K562 (cell line): Measurements from ENCODE around the gene RDH5. TPM values are rescaled to one million over a fixed set of nuclear protein-coding genes. Genes with fewer than 3 reads are reported as not detected.

Experiments
- ATAC-seq: fragments of 200-7000 bp; cut with Tn5 transposase; 3 replicates; pipeline ENCODE4 v1.9.1; 2020; ENCODE audit warnings: moderate library complexity
- BruUV-seq: library from RNA; stranded (reverse); fragments of 400-500 nt; replicated peaks from 2 replicates; lab custom pipeline; 2021; lab: Mats Ljungman, UMichigan
- CTCF ChIA-PET: fragments of 300-600 bp; formaldehyde crosslinking; extraction: SDS; loops from one replicate; lab custom pipeline; 2021; ENCODE audit warnings: low intra/inter-chr PET ratio; lab: Yijun Ruan, JAX
- POLR2A ChIA-PET: fragments of 300-600, 350-650 bp; sonication (Branson Sonifier 250); formaldehyde crosslinking; extraction: SDS; loops from one replicate; lab custom pipeline; 2021; ENCODE audit warnings: antibody characterized with exemption, inconsistent platforms; lab: Yijun Ruan, JAX
- DNase-seq, 4 experiments: peaks; one replicate each; pipeline versions ENCODE4 v3.0.0 to v3.0.0-alpha.2; 2011 to 2018; ENCODE audit warnings: low spot score in 3 of 4, mixed read lengths in 3 of 4; ENCODE audit errors: extremely low read depth in 1 of 4
- FAIRE-seq: peaks from 2 replicates; lab custom pipeline; 2011; peaks lifted over from hg19 to GRCh38; lab: Jason Lieb, UNC
- H2AFZ ChIP-seq: 2 replicates; pipeline ENCODE4 v1.6.0; 2011; ENCODE audit warnings: low read depth, low read length, control low read depth, inconsistent platforms
- H3K27ac ChIP-seq: fragments of 200-600 bp; 3 replicates; pipeline ENCODE4 v1.8.0; 2011; ENCODE audit warnings: low read depth, mild to moderate bottlenecking, control low read depth, inconsistent platforms, low read length, moderate library complexity, mixed read lengths; ENCODE audit errors: extremely low read depth
- H3K27me3 ChIP-seq, 2 experiments: fragments of 300-600 bp in 1 of 2; 2 replicates in 1 of 2; 3 replicates in 1 of 2; pipeline versions ENCODE4 v1.6.0 to v1.8.0; 2011; ENCODE audit warnings: inconsistent platforms in 2 of 2, low read length in 2 of 2, mild to moderate bottlenecking in 1 of 2, mixed read lengths in 1 of 2, moderate library complexity in 1 of 2; ENCODE audit not compliant: control insufficient read depth in 2 of 2, insufficient read depth in 2 of 2
- H3K36me3 ChIP-seq: fragments of 300-600 bp; 3 replicates; pipeline ENCODE4 v1.8.0; 2011; ENCODE audit warnings: mild to moderate bottlenecking, low read length, inconsistent platforms; ENCODE audit not compliant: control insufficient read depth, insufficient read depth
- H3K4me1 ChIP-seq, 2 experiments: fragments of 200-600 bp in 1 of 2; replicated peaks in 1 of 2; 2 replicates in 1 of 2; 3 replicates in 1 of 2; pipeline versions ENCODE4 v1.5.1 to v1.8.0; 2011; ENCODE audit warnings: inconsistent platforms in 2 of 2, low read length in 2 of 2, mild to moderate bottlenecking in 1 of 2, mixed read lengths in 1 of 2, moderate library complexity in 1 of 2; ENCODE audit not compliant: control insufficient read depth in 2 of 2, insufficient read depth in 2 of 2
- H3K4me2 ChIP-seq: 2 replicates; pipeline ENCODE4 v1.6.1; 2011; ENCODE audit warnings: low read length, control low read depth, inconsistent platforms, mixed read lengths; ENCODE audit not compliant: insufficient read depth
- H3K4me3 ChIP-seq: fragments of 200-600 bp; sonication (generic), shearing (Covaris generic); 2 replicates; pipeline ENCODE4 v1.5.1; 2016; ENCODE audit warnings: control low read depth, inconsistent platforms
- H3K79me2 ChIP-seq: fragments of 200-600 bp; 3 replicates; pipeline ENCODE4 v1.8.0; 2011; ENCODE audit warnings: low read length, inconsistent platforms; ENCODE audit not compliant: control insufficient read depth, insufficient read depth
- H3K9ac ChIP-seq, 2 experiments: 2 replicates each; pipeline versions ENCODE4 v1.6.0 to v1.6.1; 2011; ENCODE audit warnings: low read depth in 2 of 2, low read length in 2 of 2, control low read depth in 1 of 2, inconsistent platforms in 1 of 2, mild to moderate bottlenecking in 1 of 2, mixed read lengths in 1 of 2; ENCODE audit not compliant: insufficient read depth in 1 of 2
- H3K9me1 ChIP-seq: one replicate; pipeline ENCODE4 v1.6.0; 2011; ENCODE audit warnings: inconsistent platforms, mild to moderate bottlenecking, low read length, moderate library complexity; ENCODE audit not compliant: control insufficient read depth, insufficient read depth
- H3K9me3 ChIP-seq: replicated peaks from 2 replicates; pipeline ENCODE4 v1.5.1; 2011; ENCODE audit warnings: low read depth, low read length, inconsistent platforms; ENCODE audit not compliant: control insufficient read depth, insufficient read depth
- H4K20me1 ChIP-seq: replicated peaks from 2 replicates; pipeline ENCODE4 v1.6.1; 2011; ENCODE audit warnings: low read length, inconsistent platforms, mixed read lengths; ENCODE audit not compliant: control insufficient read depth, insufficient read depth
- ATF7 ChIP-seq: fragments of 450-650 bp; IDR thresholded peaks from 2 replicates; pipeline ENCODE4 v1.7.1; 2014; ENCODE audit warnings: mild to moderate bottlenecking, moderate library complexity
- BRF1 ChIP-seq: IDR thresholded peaks from 3 replicates; pipeline ENCODE4 v1.6.1; 2011; ENCODE audit warnings: borderline replicate concordance, mild to moderate bottlenecking; ENCODE audit not compliant: insufficient read length; ENCODE audit errors: extremely low read depth
- CBX8 ChIP-seq: fragments of 200-600 bp; sonication (generic); IDR thresholded peaks from 2 replicates; pipeline ENCODE4 v1.6.1; 2012; ENCODE audit warnings: borderline replicate concordance, mixed run types, low read depth, mild to moderate bottlenecking, moderate library complexity, mixed read lengths, low read length, control low read depth, inconsistent platforms; ENCODE audit not compliant: poor library complexity, severe bottlenecking; ENCODE audit errors: extremely low read depth
- DACH1 ChIP-seq: fragments of 450-650 bp; IDR thresholded peaks from 2 replicates; pipeline ENCODE4 v1.6.1; 2018; ENCODE audit not compliant: partially characterized antibody
- GATAD2A ChIP-seq: fragments of 450-650 bp; IDR thresholded peaks from 2 replicates; pipeline ENCODE4 v1.6.1; 2017
- MTA1 ChIP-seq: fragments of 450-650 bp; IDR thresholded peaks from 2 replicates; pipeline ENCODE4 v1.6.1; 2017; ENCODE audit warnings: borderline replicate concordance
- ZNF551 ChIP-seq: fragments of 250-450 bp; sonication (Bioruptor Pico); IDR thresholded peaks from 2 replicates; pipeline ENCODE4 v1.5.0; 2021; ENCODE audit warnings: mild to moderate bottlenecking, moderate library complexity
- WGBS: fragments of 100-300 bp; shearing (Covaris generic); methylation state at CpG from one replicate; pipeline ENCODE4 v1.1.6; 2016; ENCODE audit warnings: low coverage, mixed read lengths; ENCODE audit not compliant: insufficient coverage; ENCODE audit errors: missing lambda C conversion rate; 5-methylcytosine and 5-hydroxymethylcytosine counted together
- in situ Hi-C: fragments of 300-500 bp; cut with MboI; formaldehyde crosslinking; loops from 4 replicates; pipeline ENCODE4 v1.15.0; 2018; ENCODE audit warnings: inconsistent platforms, mixed read lengths
- intact Hi-C: fragments of 100-400 bp; cut with micrococcal nuclease; formaldehyde crosslinking; loops from 2 replicates; pipeline ENCODE4 v1.14.2; 2022
- polyA plus RNA-seq, 8 experiments: library from polyadenylated mRNA; depleted of rRNA in 4 of 8; stranded (reverse) in 5 of 8; unstranded in 3 of 8; fragments of >200 nt; fragmentation: Nextera tagmentation in 2 of 8; fragmentation: Illumina TruSeq in 1 of 8; extraction: Ambion mirVana in 2 of 8; extraction: Trizol in 1 of 8; gene quantifications; 2 replicates each; pipeline versions ENCODE4 v1.2.1 to v1.2.3, GENCODE V29; 2011 to 2014; ENCODE audit warnings: inconsistent platforms in 1 of 8, missing spikeins in 1 of 8
- total RNA-seq, 7 experiments: library from RNA; depleted of rRNA in 6 of 7; stranded (reverse); fragments of >200 nt in 6 of 7; fragmentation: Illumina TruSeq in 2 of 7; extraction: Trizol in 2 of 7; gene quantifications; 2 replicates each; pipeline versions ENCODE4 v1.2.1 to v1.2.3, GENCODE V29; 2011 to 2021; ENCODE audit warnings: low replicate concordance in 1 of 7
- TF ChIP-seq, protein P1 (sequence below): fragments of 450-650 bp; IDR thresholded peaks from 2 replicates; pipeline ENCODE4 v1.6.1; 2017; ENCODE audit warnings: antibody characterized with exemption
- TF ChIP-seq, protein P2 (sequence below): sonication (generic); formaldehyde crosslinking; IDR thresholded peaks from 2 replicates; pipeline ENCODE4 v1.8.1; 2023; ENCODE audit warnings: mild to moderate bottlenecking, missing genetic modification reagents
- TF ChIP-seq, protein P3 (sequence below): fragments of 200-800 bp; sonication (Bioruptor generic); IDR thresholded peaks from 2 replicates; pipeline ENCODE4 v1.6.1; 2017; ENCODE audit warnings: missing genetic modification characterization, missing compliant biosample characterization

Gene RDH5
- total and polyA plus RNA-seq, 9 of the 15 experiments (the other 6 are each of a cell fraction or from before 2014, with no cell fraction given), result 0.28 to 2.0 (median 1.1) TPM; not detected in 1

DNA sequence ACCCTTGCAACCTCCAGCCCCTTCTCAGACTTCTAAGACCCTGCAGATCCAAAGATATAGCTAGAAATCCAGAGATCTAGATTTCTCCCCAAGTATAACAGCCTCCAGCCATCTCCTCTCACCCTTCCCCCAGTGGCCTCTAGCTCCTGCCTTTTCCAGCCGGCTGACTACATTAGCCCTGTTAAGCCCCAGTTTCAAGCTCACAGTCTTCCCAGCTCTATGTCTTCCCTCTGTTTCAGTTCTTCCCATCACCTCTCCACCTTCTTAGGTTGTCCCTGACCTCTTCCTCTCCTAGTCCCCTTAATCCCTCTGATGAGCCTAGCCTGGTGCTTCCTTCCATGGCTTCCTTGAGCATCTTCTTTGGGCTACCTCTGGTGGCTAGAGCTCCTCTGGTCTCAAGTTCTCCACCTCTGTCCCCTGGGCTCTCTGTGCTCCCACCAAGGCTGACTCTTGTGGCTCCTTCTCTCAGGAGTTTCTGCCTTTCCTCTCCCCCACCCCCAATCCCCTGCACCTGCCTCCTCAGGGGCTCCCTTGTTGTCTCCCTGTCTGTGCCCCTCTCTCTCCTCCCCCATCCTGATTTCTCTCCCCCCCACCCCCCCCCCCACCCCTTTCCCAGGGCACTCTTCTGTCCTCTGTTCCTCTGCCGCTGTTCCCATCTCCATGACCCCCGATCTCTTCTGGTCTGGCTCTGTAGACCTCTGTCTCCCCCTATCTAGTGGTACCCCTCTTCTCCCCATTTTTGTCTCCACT is 21.9 kb downstream of the RDH5 start (continued):
- TF ChIP-seq, protein P1, sequence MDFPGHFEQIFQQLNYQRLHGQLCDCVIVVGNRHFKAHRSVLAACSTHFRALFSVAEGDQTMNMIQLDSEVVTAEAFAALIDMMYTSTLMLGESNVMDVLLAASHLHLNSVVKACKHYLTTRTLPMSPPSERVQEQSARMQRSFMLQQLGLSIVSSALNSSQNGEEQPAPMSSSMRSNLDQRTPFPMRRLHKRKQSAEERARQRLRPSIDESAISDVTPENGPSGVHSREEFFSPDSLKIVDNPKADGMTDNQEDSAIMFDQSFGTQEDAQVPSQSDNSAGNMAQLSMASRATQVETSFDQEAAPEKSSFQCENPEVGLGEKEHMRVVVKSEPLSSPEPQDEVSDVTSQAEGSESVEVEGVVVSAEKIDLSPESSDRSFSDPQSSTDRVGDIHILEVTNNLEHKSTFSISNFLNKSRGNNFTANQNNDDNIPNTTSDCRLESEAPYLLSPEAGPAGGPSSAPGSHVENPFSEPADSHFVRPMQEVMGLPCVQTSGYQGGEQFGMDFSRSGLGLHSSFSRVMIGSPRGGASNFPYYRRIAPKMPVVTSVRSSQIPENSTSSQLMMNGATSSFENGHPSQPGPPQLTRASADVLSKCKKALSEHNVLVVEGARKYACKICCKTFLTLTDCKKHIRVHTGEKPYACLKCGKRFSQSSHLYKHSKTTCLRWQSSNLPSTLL, result no peak
- TF ChIP-seq, all 486 proteins: peak for 2

DNA sequence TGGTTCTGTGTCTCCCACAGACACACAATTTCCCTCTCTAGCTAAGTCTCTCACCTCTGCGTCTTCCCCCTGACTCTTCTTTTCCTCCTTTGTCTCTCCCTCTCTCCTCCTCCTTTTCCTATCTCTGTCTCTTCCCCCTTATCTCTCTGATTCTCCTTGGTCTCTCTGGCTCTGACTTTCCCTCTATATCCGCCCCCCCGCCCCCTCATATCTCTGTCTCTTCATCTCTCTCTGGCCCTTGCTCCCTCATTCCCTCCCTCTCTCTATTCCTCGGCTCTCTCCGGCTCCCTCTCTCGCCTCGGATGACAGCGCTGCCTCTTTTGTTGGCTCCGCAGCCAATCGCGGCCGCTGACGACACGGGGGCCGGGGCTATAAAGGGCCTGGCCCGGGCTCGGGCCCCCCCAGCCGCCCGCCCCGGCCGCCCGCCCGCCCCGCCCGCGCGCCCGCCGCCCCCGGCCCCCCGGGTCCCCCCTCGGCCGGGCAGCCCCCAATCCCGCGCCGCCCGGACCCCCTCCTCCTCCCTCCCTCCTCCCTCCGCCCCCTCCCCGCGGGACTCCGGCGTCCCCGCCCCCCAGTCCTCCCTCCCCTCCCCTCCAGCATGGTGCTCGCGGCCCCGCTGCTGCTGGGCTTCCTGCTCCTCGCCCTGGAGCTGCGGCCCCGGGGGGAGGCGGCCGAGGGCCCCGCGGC is 22.7 kb downstream of the RDH5 start, which contains the start of gene GDF11:
TSS of gene GDF11 (plus strand) at position 404 of the 687 bp plus-strand sequence. CDS start at position 599, 195 bp downstream.
- FAIRE-seq (peak; percentile 76), ATAC-seq (peak; percentile 78), DNase-seq (peak; percentile 87 to 92 (median 90))
- intact Hi-C loops, result loop anchor here (2.0 kb wide), 1 partner anchor 184 kb away; the partner anchor contains the start of gene PYM1
- peaks cover 38% of the 10 kb centered on the region for H3K79me2 ChIP-seq
- 0% methylated on average over 1 of the region's 53 CpGs for WGBS
- in situ Hi-C loops, result no loop called here
- no peaks in the 10 kb centered on the region; the same call in 1 of the 2 replicates for H3K9me3 ChIP-seq
- H3K27ac ChIP-seq, result peak within 1 kb of the TSS; percentile 64
- no peaks in the 10 kb centered on the region for H4K20me1 ChIP-seq
- H3K27me3 ChIP-seq, result no peaks in the 10 kb centered on the region
- peak within 1 kb of the TSS; percentile 86 for H3K4me3 ChIP-seq
- ChIA-PET POLR2A (interaction anchor here (0.6 to 4.5 kb wide), 6 partner anchors 12 to 430 kb away, joined by 3 to 44 read pairs (median 3); partner anchors contain the start of gene CD63), CTCF (interaction anchor here (0.6 to 1.1 kb wide), 2 partner anchors 447 to 728 kb away, joined by 3 to 4 read pairs; no protein-coding TSS in a partner anchor)
- peaks cover 18% of the 10 kb centered on the region; the same call in 2 of the 3 replicates for H3K36me3 ChIP-seq
- BruUV-seq, result no TSS peak
- peak within 1 kb of the TSS; percentile 67 to 98 for H3K9ac ChIP-seq
- peak within 1 kb of the TSS; percentile 89 for H2AFZ ChIP-seq
- H3K4me1 ChIP-seq, result peaks cover 38 to 44% of the 10 kb centered on the region in 2 experiments
- H3K4me2 ChIP-seq, result peak within 1 kb of the TSS; percentile 96
- no peaks in the 10 kb centered on the region for H3K9me1 ChIP-seq
- TF ChIP-seq MTA1, result peak; percentile 87
- no peak for TF ChIP-seq DACH1
- TF ChIP-seq BRF1, result no peak
- peak; percentile 45; the same call in 1 of the 2 replicates for TF ChIP-seq ATF7
- TF ChIP-seq, protein P1, result peak; percentile 79
- peak; percentile 96 for TF ChIP-seq GATAD2A
- TF ChIP-seq, protein P2, sequence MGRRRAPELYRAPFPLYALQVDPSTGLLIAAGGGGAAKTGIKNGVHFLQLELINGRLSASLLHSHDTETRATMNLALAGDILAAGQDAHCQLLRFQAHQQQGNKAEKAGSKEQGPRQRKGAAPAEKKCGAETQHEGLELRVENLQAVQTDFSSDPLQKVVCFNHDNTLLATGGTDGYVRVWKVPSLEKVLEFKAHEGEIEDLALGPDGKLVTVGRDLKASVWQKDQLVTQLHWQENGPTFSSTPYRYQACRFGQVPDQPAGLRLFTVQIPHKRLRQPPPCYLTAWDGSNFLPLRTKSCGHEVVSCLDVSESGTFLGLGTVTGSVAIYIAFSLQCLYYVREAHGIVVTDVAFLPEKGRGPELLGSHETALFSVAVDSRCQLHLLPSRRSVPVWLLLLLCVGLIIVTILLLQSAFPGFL (CRISPR knock-in tag), result no peak
- TF ChIP-seq ZNF551, result no peak
- no peak for TF ChIP-seq CBX8
- TF ChIP-seq, protein P3, sequence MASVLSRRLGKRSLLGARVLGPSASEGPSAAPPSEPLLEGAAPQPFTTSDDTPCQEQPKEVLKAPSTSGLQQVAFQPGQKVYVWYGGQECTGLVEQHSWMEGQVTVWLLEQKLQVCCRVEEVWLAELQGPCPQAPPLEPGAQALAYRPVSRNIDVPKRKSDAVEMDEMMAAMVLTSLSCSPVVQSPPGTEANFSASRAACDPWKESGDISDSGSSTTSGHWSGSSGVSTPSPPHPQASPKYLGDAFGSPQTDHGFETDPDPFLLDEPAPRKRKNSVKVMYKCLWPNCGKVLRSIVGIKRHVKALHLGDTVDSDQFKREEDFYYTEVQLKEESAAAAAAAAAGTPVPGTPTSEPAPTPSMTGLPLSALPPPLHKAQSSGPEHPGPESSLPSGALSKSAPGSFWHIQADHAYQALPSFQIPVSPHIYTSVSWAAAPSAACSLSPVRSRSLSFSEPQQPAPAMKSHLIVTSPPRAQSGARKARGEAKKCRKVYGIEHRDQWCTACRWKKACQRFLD (CRISPR knock-in tag), result no peak
